NCI-H524 treated with DMSO at 0.1 percent for 48 hours (cell line): ENCODE results near the gene IRAK2.

ENCODE experiments used
- DNase-seq: peaks from one replicate; lab custom pipeline; 2025; lab: John Stamatoyannopoulos, UW

Gene IRAK2

GRCh38 chr3:10281951-10282350, 117.2 kb downstream of the IRAK2 start:
- no peak for DNase-seq

- no peak for DNase-seq
Observed at GRCh38 chr3:10283638-10284037, 118.9 kb downstream of the IRAK2 start.

GRCh38 chr3:10284496-10284895, 119.8 kb downstream of the IRAK2 start:
- DNase-seq = no peak

GRCh38 chr3:10285272-10286132, 120.8 kb downstream of the IRAK2 start:
- no peak for DNase-seq

GRCh38 chr3:10286133-10286524, 121.4 kb downstream of the IRAK2 start:
- DNase-seq = no peak

- DNase-seq = peak; percentile 20
Observed at GRCh38 chr3:10286596-10287295, 122.0 kb downstream of the IRAK2 start.

GRCh38 chr3:10287936-10288574, 123.3 kb downstream of the IRAK2 start:
- DNase-seq = no peak

- DNase-seq = no peak
Observed at GRCh38 chr3:10288575-10288960, 123.8 kb downstream of the IRAK2 start.

- no peak for DNase-seq
Observed at GRCh38 chr3:10289077-10289476, 124.4 kb downstream of the IRAK2 start.

- DNase-seq = peak; percentile 20
Observed at GRCh38 chr3:10289787-10290355, 125.2 kb downstream of the IRAK2 start.

- no peak for DNase-seq
Observed at GRCh38 chr3:10290481-10291176, 125.9 kb downstream of the IRAK2 start.

GRCh38 chr3:10291641-10292040, 126.9 kb downstream of the IRAK2 start:
- no peak for DNase-seq

- no peak for DNase-seq
Observed at GRCh38 chr3:10292505-10293419, 128.0 kb downstream of the IRAK2 start, which contains the start of gene GHRL. Gene GHRL, minus strand, starts transcription at chr3:10292947. Its CDS starts 2,767 bp downstream, at chr3:10290180.
